Lower leg skin (tissue), 3 donors: ENCODE data around the gene PPA1.

Experiments used
- CTCF ChIP-seq, 3 donors: fragments of 450-650 bp; IDR thresholded peaks; one replicate each; pipeline ENCODE4 v1.5.1; 2016; ENCODE audit warnings: antibody characterized with exemption in 3 of 3, mild to moderate bottlenecking in 3 of 3, moderate library complexity in 2 of 3
- POLR2A ChIP-seq, 2 donors: fragments of 450-650 bp; IDR thresholded peaks; one replicate each; pipeline ENCODE4 v1.6.1; 2016 to 2017; ENCODE audit warnings: antibody characterized with exemption in 2 of 2, mild to moderate bottlenecking in 1 of 2, moderate library complexity in 1 of 2

GRCh38 chr10:70190102-70190501 lies 43.1 kb downstream of the PPA1 start:
- TF ChIP-seq CTCF (IDR thresholded peaks at IDR 0.05) = no peak
- TF ChIP-seq POLR2A (IDR thresholded peaks at IDR 0.05) = no peak
